Gastrocnemius medialis (tissue), 4 donors: Measurements from ENCODE around the gene SERINC4.

Experiments used
- CTCF ChIP-seq, 5 experiments: fragments of 450-650 bp in 3 of 5; fragments of 200-600 bp in 2 of 5; sonication (generic) in 2 of 5; IDR thresholded peaks in 4 of 5; conservative IDR thresholded peaks in 1 of 5; 1 replicate in 4 of 5; 2 replicates in 1 of 5; pipeline ENCODE4 v1.5.1; 2016 to 2019; ENCODE audit warnings: antibody characterized with exemption in 5 of 5, mild to moderate bottlenecking in 3 of 5, moderate library complexity in 3 of 5
- POLR2A ChIP-seq, 2 donors: fragments of 450-650 bp; IDR thresholded peaks; one replicate each; pipeline ENCODE4 v1.6.1; 2017; ENCODE audit warnings: antibody characterized with exemption in 2 of 2, mild to moderate bottlenecking in 2 of 2, moderate library complexity in 2 of 2

- TF ChIP-seq CTCF (IDR thresholded peaks at IDR 0.05 in 4 of 5, conservative IDR thresholded peaks at IDR 0.05 in 1 of 5) (no peak), POLR2A (IDR thresholded peaks at IDR 0.05) (no peak)
These were observed 8.5 kb upstream of the SERINC4 start for GRCh38 chr15:43808435-43808950.
